Measurements from ENCODE around the gene FKRP. TPM values are rescaled to one million over a fixed set of nuclear protein-coding genes. Genes with fewer than 3 reads are reported as not detected.

The FKRP gene
- total and polyA plus RNA-seq, 2 donors from 2014 or later = 11.8 to 20.5 TPM

DNA sequence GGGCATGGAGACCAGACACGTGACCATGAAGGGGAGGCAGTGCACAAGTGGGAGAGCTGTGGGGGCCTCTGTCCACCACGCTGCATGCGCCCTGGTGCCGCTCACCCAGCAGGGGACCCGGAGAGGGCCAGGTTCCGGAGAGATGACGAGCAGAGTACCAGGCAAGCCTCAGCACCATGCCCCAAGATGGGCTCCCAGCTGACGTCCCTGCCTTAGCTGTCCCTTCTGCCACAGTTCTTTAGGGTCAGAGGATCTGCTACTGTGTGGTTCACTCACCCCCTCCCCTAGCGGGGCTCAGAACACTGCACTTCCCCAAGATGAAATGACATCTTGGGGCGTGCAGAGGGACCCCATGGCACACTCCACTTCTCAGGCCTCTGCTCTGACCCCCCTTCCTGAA lies 19.3 kb upstream of the FKRP start:
- DNase-seq = peak in 1 of 5 donors; percentile 59
- no peak for FAIRE-seq
- no peak overlapping the region for H3K27ac ChIP-seq (ENCODE audit: low read depth in 2 of 2, low read length in 2 of 2)

DNA sequence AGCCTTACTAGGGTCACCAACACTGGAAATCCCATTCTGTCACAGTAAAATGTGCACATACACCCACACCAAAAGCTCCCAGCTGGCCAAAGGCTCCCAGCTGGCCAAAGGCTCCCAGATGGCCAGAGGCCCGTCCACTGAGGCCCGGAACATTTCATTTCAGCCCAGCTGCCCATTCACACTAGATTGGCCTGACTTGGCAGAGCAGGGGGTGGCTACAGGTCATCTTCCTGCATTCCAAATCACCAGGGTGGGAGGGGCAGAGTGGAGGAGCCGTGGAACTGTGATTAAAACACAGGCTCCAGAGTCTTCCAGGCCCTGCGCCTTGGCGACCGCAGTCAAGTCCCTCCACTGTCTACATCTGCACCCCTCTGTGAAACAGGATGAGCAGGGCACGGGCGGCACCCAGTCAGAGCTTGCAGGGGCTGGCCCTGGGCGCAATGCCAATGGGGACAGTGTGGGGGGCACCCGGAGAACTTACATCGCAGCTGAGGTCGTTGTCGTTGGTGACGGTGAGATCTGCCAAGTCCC lies 18.8 kb upstream of the FKRP start:
- no peak overlapping the region for H3K9ac ChIP-seq (ENCODE audit: low read length in 3 of 3)
- H3K27me3 ChIP-seq (ENCODE audit: control insufficient read depth, insufficient read depth, low read length) = no peaks in the 10 kb centered on the region
- peaks cover 0 to 59% (median 37%) of the 10 kb centered on the region in 3 donors for H3K36me3 ChIP-seq (ENCODE audit: control insufficient read depth in 2 of 3, insufficient read depth in 3 of 3, low read length in 3 of 3)
- intact Hi-C loops (cut with DNase I) = no loop called here
- peaks cover 0 to 10% (median 0%) of the 10 kb centered on the region in 3 donors for H3K4me1 ChIP-seq (ENCODE audit: control insufficient read depth in 2 of 3, insufficient read depth in 2 of 3, low read depth in 1 of 3, low read length in 3 of 3)
- TF ChIP-seq, protein P1, sequence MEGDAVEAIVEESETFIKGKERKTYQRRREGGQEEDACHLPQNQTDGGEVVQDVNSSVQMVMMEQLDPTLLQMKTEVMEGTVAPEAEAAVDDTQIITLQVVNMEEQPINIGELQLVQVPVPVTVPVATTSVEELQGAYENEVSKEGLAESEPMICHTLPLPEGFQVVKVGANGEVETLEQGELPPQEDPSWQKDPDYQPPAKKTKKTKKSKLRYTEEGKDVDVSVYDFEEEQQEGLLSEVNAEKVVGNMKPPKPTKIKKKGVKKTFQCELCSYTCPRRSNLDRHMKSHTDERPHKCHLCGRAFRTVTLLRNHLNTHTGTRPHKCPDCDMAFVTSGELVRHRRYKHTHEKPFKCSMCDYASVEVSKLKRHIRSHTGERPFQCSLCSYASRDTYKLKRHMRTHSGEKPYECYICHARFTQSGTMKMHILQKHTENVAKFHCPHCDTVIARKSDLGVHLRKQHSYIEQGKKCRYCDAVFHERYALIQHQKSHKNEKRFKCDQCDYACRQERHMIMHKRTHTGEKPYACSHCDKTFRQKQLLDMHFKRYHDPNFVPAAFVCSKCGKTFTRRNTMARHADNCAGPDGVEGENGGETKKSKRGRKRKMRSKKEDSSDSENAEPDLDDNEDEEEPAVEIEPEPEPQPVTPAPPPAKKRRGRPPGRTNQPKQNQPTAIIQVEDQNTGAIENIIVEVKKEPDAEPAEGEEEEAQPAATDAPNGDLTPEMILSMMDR (IDR thresholded peaks at IDR 0.05; ENCODE audit: borderline replicate concordance, extremely low read depth, insufficient read depth) = no peak
- peak overlapping the region in 1 of 2 donors; percentile 9 for H3K27ac ChIP-seq (ENCODE audit: low read depth in 2 of 2, low read length in 2 of 2)
- DNase-seq (peak in 3 of 5 donors; percentile 42 to 77 (median 72)), FAIRE-seq (no peak)
- no peaks in the 10 kb centered on the region for H3K9me3 ChIP-seq (ENCODE audit: control insufficient read depth in 2 of 3, insufficient read depth in 1 of 3, low read length in 3 of 3)
- H3K4me3 ChIP-seq (ENCODE audit: low read length in 3 of 3) = no peak overlapping the region

More for the DNA sequence above, 19.3 kb upstream of the FKRP start:
- H3K36me3 ChIP-seq (ENCODE audit: control insufficient read depth in 2 of 3, insufficient read depth in 3 of 3, low read length in 3 of 3) = peaks cover 0 to 61% (median 37%) of the 10 kb centered on the region in 3 donors
- H3K4me1 ChIP-seq (ENCODE audit: control insufficient read depth in 2 of 3, insufficient read depth in 2 of 3, low read depth in 1 of 3, low read length in 3 of 3) = peaks cover 0 to 10% (median 0%) of the 10 kb centered on the region in 3 donors
- H3K27me3 ChIP-seq (ENCODE audit: control insufficient read depth, insufficient read depth, low read length) = no peaks in the 10 kb centered on the region
- no peak overlapping the region for H3K9ac ChIP-seq (ENCODE audit: low read length in 3 of 3)
- intact Hi-C loops (cut with DNase I) = no loop called here
- TF ChIP-seq, protein P1 (IDR thresholded peaks at IDR 0.05; ENCODE audit: borderline replicate concordance, extremely low read depth, insufficient read depth) = no peak
- no peaks in the 10 kb centered on the region for H3K9me3 ChIP-seq (ENCODE audit: control insufficient read depth in 2 of 3, insufficient read depth in 1 of 3, low read length in 3 of 3)
- no peak overlapping the region for H3K4me3 ChIP-seq (ENCODE audit: low read length in 3 of 3)

DNA sequence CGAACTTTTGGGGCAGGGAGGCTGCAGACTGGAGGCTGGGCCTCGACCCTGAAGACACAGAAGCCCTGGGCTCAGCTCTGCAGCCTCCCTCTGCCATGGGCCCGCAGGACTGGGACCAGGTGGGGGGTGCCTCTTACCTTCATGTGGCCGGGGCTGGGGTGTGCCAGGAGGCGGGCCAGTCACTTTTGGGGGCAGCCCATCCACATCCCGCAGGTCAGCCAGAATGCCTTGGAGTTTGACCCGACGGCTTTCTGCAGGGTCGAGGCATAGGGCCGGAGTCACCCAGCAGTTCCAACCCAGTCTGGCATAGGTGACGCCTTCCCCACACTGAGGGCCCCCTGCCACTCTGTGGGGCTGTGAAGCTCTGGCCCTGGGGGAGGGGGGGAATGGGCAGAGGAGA lies 18.1 kb upstream of the FKRP start:
- no peak overlapping the region for H3K9ac ChIP-seq (ENCODE audit: low read length in 3 of 3)
- TF ChIP-seq, protein P1 (IDR thresholded peaks at IDR 0.05; ENCODE audit: borderline replicate concordance, extremely low read depth, insufficient read depth) = no peak
- peak overlapping the region in 1 of 2 donors; percentile 9 for H3K27ac ChIP-seq (ENCODE audit: low read depth in 2 of 2, low read length in 2 of 2)
- peak in 2 of 5 donors; percentile 39 to 78 for DNase-seq
- no peaks in the 10 kb centered on the region for H3K9me3 ChIP-seq (ENCODE audit: control insufficient read depth in 2 of 3, insufficient read depth in 1 of 3, low read length in 3 of 3)
- no peak overlapping the region for H3K4me3 ChIP-seq (ENCODE audit: low read length in 3 of 3)
- peaks cover 0 to 61% (median 38%) of the 10 kb centered on the region in 3 donors for H3K36me3 ChIP-seq (ENCODE audit: control insufficient read depth in 2 of 3, insufficient read depth in 3 of 3, low read length in 3 of 3)
- intact Hi-C loops (cut with DNase I) = no loop called here
- H3K27me3 ChIP-seq (ENCODE audit: control insufficient read depth, insufficient read depth, low read length) = no peaks in the 10 kb centered on the region
- FAIRE-seq = no peak
- H3K4me1 ChIP-seq (ENCODE audit: control insufficient read depth in 2 of 3, insufficient read depth in 2 of 3, low read depth in 1 of 3, low read length in 3 of 3) = peaks cover 0 to 10% (median 0%) of the 10 kb centered on the region in 3 donors
